Left renal cortex interstitium (tissue), 4 donors: Measurements from ENCODE around the gene PPP5C. TPM values are rescaled to one million over a fixed set of nuclear protein-coding genes. Genes with fewer than 3 reads are reported as not detected.
"Not testable (repeated sequence)": the region's sequence is repeated elsewhere in the genome, so short reads cannot be mapped to it uniquely, and the experiment has no call there.

Source experiments
- DNase-seq, 4 donors: peaks; one replicate each; pipeline ENCODE4 v3.0.0-alpha.2; 2013; ENCODE audit warnings: low read depth in 4 of 4, low spot score in 2 of 4, missing footprints in 1 of 4
- polyA plus RNA-seq, 4 donors: library from polyadenylated mRNA; unstranded; fragments of 120-200 nt; gene quantifications; one replicate each; pipeline ENCODE4 v1.2.1, GENCODE V29; 2013; ENCODE audit not compliant: insufficient read length in 4 of 4

Gene PPP5C, protein sequence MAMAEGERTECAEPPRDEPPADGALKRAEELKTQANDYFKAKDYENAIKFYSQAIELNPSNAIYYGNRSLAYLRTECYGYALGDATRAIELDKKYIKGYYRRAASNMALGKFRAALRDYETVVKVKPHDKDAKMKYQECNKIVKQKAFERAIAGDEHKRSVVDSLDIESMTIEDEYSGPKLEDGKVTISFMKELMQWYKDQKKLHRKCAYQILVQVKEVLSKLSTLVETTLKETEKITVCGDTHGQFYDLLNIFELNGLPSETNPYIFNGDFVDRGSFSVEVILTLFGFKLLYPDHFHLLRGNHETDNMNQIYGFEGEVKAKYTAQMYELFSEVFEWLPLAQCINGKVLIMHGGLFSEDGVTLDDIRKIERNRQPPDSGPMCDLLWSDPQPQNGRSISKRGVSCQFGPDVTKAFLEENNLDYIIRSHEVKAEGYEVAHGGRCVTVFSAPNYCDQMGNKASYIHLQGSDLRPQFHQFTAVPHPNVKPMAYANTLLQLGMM
- 100 to 1,000 TPM in 2 of 4 donors, 10 to 100 TPM in 2; 92.2 to 116 (median 107) TPM for polyA plus RNA-seq

DNA sequence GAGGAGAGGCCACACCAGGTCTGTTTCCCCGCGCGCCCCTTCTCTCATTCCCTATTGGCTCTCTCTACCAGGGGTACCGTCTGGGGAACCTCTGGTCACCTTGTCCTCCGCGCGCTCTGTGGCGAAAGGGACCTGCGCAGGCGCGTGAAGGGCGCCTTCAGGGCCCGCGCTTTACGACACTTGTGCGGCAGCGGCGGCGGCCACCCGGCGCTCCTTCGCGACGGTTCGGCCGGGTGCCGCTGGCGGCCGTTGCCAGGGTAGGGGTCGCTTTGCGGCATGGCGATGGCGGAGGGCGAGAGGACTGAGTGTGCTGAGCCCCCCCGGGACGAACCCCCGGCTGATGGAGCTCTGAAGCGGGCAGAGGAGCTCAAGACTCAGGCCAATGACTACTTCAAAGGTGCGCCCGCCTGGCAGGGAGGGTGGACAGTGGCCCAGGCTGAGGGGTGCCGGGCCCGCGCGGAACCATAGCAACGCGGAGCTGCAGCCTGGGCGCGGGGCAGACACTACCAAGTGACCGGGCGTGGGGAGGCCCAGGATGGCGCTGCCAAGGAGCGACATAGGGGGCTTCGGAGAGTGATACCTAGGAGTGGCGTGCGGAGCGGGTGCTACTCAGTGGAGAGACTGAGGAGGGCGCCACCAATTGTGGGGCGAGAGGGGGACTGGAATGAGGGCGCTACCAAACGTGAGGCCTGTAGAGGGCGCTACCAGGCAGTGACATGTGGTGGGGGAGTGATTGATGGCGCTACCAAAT, at the start of gene PPP5C:
TSS of gene PPP5C (plus strand) at position 267 of the 751 bp plus-strand sequence. CDS start at position 277, 10 bp downstream.
- DNase-seq, result peak; percentile 79 to 89 (median 80)

DNA sequence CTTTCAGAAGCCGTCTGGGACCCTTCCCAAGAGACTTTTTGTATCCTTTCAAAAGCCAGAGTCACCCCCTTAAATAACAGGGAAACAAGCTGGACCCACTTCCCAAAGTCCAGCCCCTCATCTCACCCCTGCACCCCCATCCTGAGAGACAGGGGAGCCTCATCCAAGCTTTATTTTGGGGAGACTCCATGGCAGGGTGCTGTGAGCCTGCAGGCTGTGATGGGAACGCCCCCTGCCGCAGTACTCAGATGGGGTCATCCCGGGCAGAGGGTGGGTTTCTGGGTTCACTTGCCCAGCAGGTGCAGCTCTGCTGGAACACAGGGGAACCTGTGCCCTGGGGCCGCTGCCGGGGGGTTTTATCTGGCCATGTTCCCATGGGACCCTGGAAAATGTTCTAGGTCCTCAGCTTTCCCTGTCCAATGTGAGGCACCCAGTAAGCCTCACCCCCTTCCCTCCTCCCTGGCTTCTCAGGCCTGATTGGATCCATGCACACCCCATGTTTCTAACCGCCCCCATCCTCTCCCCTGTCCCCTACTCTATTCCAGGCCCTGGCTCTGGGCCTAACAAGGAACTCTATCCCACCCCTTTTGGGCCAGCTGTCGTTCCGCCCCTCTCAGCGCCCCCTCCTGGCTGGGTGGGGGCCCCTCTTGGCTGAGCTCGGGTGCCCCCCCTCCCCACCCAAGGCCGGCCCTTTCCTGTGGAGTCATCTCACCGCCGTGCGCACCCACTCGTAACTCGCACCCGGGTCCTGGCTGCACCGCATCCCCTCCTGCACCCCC, 49.0 kb upstream of the PPP5C start:
- no peak for DNase-seq

DNA sequence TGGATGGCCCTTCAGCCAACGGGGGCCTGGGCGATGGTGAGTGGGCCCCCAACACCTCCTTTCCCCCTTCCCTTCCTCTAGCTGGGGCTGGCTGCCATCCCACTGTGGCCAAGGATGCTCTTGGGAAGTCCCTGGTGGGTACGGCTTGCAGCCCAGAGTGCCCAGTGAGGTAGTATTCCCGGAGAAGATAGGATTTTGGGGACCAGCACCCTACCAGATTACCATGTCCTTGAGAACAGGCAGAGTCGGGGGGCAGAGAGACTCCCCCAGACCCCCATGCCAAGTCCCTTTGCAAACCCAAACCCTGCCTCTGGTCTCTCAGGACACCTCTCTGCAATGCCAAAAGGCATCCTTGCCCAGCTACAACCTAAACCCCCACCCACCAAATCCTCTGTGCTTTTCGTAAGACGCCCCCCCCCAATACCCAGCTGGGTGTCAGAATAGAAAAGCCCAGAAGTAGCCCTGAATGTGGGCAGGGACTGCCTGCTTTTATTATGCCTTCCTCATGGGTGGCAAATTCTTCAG, 48.3 kb upstream of the PPP5C start:
- DNase-seq, result no peak

DNA sequence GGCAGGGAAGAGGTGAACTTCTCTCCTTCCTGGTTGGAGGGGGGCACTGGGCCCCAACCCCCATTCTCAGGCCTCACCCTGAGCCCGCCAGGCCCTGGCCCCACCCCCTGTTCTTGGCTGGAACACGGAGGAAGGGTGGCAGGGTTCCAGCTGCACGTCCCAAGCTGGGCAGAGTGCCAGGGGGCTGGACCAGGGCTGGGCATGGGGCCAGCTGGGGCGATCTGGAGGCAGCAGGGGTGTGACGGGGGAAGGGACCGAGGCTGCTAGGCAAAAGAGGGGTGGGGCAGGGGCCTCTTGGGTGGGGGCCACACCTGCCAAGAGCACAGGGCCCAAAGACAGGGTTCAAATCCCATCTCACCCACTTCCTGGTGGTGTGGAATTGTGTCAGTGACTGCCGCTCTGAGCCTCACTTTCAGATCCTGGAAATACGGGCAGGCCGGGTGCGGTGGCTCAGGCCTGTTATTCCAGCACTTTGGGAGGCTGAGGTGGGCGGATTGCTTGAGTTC, 47.8 kb upstream of the PPP5C start:
- DNase-seq, result peak in 3 of 4 donors; percentile 77 to 85 (median 83)

DNA sequence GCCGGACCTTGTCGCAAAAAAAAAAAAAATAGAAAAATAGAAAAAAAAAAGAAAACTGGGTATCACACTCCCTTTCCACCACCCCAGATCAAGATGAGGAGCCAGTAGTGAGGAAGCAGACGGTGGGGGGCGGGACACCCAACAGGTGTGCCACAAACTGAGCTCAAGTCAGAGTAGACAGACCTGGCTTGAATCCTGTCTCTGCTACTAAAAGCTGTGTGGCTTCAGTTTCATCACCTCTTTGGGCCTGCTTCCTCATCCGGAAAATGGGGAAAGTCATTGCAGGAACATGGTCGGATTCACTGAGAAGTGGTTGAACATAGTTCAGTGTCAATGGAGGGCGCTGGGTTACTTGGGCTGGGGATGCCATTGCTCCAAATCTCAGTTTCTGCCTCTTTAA, 47.2 kb upstream of the PPP5C start:
- no peak for DNase-seq

DNA sequence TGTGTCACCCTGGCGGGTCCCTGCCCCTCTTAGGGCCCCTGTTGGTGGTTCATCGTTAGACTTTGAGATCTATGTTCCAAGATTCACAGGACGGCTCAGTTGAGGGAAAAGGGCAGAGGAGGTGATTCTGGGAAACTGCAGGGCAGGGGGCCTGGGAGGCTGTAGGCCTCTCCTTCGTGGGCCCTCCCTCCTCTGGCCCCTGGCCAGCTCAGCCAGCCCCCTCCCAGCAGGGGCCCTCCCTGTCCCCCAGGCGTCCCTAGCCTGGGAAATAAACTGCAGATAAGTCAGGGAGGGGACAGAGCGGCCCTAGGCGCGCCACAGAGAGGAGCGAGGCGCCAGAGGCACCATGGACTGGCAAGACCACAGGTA, 43.6 kb upstream of the PPP5C start:
- DNase-seq, result no peak

DNA sequence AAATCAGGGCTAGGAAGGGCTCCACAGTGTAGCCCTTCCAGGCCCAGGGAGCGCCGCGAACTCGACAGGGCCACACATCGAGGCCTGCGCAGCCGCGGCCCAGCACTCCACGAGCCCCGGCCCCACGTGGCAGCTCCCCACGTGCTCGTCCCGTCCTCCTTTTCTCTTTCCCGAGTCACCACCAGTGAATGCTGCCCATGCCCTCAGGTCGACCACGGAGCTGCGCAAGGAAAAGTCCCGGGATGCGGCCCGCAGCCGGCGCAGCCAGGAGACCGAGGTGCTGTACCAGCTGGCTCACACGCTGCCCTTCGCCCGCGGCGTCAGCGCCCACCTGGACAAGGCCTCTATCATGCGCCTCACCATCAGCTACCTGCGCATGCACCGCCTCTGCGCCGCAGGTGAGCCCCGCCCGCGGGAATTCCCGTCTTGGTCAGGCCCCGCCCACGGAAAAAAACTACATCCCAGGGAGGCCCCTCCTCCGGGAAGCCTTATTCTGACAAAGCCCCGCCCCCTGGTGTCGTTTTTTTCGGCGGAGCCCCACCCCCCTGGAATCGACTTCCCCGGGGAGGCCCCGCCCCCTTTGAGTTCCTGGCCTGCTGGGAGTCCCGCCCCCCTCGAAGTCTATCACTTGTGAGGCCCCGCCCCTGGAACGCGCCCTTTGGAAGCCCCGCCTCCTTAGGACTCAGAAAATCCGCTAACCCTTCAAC, 43.0 kb upstream of the PPP5C start:
- DNase-seq, result peak in 1 of 4 donors; percentile 68

DNA sequence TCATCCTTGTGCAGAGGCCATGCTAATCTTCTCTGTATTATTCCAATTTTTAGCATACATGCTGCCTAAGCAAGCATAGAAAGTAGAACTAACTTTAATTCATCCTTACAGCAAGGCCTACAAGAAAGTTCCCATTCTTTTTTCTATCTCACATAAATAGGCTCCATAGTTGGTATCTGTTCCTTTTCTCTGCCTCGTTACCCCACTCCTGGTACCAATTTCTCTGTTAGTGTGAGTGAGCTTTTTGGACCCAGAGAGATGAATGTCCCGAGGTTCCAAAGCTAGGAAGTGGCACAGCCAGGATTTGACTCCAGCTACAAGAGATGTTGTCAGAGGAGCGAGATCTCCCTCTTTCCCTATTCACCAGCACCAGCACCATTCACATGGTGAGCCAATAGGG, 40.4 kb upstream of the PPP5C start:
- no peak for DNase-seq

DNA sequence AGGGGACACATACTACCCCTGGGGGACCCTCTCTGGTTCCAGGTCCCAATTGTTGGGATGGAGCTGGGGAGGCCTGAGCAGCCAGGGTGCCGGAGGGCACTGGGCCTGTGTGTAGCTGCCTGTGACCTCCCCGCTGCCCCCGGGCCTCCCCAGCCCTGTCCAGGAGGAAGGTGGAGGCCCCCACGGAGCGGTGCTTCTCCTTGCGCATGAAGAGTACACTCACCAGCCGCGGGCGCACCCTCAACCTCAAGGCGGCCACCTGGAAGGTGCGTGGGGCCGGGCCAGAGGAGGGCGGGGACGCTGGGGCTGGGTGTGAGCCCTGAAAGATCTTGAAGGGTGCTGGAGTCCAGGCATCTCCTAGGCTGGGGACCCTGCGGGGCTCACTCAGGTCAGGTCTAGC, 38.4 kb upstream of the PPP5C start:
- no peak for DNase-seq

DNA sequence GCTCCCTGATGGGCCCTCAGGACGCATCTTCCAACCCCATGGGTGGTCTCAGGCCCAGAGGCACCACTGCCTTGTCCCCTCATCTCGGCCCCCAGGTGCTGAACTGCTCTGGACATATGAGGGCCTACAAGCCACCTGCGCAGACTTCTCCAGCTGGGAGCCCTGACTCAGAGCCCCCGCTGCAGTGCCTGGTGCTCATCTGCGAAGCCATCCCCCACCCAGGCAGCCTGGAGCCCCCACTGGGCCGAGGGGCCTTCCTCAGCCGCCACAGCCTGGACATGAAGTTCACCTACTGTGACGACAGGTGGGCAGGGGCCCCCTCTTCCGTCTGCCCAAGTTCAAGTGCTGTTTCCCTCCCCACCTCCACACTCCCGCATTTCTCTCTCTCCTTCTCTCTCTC, 37.8 kb upstream of the PPP5C start:
- no peak for DNase-seq

DNA sequence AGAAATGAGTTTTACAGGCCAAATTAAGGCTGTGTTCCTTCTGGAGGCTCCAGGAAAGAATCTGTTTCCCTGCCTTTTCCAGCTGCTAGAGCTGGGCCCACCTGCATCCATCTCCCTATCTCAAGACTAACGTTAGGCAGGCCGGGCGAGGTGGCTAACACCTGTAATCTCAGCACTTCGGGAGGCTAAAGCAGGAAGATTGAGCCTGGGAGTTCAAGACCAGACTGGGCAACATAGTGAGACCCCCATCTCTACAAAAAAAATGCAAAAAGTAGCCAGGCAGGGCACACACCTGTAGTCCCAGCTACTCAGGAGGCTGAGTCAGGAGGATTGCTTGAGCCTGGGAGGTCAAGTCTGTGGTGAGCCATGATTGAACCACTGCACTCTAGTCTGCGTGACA, 35.4 kb upstream of the PPP5C start:
- no peak for DNase-seq

DNA sequence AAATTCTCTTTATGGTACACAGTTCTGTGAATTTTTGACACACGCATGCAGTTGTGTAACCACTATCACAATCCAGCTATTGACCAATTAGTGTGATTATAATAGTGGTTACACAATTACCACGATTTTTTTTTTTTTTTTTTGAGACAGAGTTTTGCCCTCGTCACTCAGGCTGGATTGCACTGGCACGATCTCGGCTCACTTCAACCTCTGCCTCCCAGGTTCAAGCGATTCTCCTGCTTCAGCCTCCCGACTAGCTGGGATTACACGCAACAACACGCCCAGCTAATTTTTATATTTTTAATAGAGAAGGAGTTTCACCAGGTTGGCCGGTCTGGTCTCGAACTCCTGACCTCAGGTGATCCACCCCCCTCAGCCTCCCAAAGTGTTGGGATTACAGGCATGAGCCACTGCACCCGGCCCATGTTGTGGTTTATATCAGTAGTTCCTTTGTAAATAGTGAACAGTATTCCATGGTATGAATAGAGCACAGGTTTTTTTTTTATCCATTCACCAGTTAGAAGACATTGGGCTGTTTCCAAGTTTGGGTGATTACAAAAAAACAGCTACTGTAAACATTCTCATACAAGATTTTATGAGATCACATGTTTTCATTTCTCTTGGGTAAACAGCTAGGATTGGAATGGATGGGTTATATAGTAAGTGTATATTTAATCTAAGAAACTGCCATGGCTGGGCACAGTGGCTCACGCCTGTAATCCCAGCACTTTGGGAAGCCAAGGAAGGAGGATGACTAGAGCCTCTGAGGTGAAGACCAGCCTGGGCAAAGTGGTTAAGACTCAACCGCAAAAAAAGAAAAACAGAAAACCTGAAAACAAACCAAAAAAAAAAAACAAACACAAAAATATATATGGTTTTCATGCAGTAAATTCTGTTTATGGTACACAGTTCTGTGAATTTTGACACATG, 33.1 kb upstream of the PPP5C start:
- not testable (repeated sequence) for DNase-seq

DNA sequence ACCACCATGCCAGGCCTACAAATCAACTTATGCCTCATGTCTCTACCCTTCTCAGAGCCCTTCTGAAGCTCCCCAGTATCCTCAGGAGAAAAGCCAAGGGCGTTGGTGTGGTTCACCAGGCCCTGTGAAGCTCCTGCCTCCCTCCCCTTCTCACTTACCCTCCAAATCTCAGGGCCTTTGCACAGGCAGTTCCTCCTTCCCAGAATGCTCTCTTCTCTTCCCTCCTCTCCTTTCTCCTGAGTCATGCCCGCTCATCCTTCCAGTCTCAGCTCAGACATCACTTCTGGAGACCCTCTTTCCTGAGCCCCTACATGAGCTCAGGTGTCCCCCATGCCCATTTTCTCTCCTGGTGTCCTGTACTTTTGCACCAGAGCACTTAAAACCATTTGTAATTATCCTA, 29.5 kb upstream of the PPP5C start:
- DNase-seq, result no peak

DNA sequence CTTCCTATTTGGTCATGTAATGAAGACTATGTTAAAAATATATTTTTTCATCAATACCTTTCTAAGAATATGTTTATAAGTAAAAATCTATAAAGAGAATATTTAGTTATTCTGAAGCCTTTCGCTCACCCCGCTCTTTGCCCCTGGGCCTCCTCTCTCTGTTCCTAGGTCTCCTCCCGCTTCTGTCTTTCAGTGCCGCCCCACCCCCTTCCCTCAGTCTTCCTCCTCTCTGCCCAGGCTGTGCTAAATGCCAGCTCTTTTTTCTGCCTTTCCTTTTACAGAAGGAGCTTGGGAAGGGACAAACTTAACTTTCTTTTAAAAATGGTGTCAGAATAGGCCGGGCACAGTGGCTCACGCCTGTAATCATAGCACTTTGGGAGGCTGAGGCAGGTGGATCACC, 27.3 kb upstream of the PPP5C start:
- no peak for DNase-seq

DNA sequence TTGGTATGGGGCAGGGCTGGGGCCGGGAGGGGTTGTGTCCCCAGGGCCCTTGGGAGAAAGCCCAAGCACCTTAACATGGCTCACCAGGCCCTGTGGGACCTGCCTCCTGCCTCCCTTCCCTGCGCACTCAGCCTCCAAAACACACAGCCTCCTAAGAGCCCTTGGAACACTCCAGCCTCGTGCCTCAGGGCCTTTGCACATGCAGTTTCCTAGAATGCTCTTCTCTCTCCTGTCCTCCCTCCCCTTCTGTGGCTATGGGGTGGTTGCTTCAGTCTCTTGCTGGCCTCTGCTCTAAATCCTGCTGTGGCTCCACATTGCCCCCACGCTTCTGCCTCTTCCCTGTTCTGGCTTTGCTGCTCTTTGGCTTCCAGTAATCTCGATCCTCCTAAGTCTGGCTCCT, 26.3 kb upstream of the PPP5C start:
- DNase-seq, result no peak

DNA sequence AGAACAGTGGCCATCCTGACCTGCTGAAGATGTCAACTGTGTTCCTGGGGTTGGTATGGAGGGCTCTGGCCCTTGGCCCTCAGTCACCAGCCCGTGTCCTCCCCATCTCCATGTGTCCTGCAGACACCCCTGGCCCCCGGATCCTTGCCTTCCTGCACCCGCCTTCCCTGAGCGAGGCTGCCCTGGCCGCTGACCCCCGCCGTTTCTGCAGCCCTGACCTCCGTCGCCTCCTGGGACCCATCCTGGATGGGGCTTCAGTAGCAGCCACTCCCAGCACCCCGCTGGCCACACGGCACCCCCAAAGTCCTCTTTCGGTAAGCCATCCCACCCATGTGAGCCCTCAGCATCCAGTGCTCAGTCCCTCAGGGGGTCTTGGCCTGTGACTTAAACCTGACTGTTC, 25.2 kb upstream of the PPP5C start:
- DNase-seq, result no peak

DNA sequence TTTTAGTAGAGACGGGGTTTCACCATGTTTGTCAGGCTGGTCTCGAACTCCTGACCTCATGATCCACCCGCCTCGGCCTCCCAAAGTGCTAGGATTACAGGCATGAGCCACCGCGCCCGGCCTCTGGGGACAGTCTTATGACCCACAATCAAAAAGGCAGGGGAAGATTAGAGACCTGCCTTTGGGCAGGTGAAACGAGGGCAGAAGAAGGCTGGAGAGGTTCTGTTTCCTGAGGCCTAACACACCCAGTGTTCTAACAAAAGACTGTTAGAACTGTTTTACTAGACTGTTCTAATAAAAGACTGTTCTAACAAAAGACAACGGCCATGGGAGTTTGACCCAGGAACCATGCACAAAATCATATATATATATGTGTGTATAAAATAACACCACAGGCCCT, 23.7 kb upstream of the PPP5C start:
- not testable (repeated sequence) for DNase-seq

DNA sequence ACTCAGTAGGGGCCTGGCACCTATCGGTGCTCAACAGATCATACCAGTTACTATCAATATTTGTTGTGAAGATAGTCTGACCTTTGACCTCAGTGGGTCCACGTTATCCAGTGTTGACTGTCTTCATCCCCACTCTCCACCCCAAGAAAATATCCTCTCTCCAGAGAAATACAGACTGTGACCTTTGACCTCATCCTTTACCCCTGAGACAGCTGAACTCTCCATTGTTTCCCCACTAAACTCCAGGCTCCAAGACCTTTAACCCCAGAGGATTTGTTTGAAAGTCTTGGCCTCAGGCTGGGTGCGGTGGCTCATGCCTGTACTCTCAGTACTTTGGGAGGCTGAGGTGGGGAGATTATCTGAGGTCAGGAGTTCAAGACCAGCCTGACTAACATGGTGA, 22.6 kb upstream of the PPP5C start:
- no peak for DNase-seq

DNA sequence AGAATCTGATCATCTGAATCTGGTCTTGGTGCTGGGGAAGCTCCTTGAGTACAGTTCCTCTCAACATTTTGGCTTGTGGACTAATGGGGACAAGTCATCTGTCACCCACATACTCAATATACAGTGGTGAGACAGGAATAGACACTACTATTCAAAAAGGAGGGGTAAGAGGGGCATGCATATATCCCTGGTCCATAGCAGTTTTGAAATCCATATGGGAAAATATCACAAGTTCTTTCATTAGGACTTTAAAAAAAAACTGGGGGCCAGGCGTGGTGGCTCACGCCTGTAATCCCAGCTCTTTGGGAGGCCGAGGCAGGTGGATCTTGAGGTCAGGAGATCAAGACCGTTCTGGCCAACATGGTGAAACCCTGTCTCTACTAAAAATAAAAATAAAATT, 20.3 kb upstream of the PPP5C start:
- DNase-seq, result no peak
